Measurements from ENCODE around the gene VAV3.
"Not testable (repeated sequence)": the region's sequence is repeated elsewhere in the genome, so short reads cannot be mapped to it uniquely, and the experiment has no call there.

Gene VAV3

DNA sequence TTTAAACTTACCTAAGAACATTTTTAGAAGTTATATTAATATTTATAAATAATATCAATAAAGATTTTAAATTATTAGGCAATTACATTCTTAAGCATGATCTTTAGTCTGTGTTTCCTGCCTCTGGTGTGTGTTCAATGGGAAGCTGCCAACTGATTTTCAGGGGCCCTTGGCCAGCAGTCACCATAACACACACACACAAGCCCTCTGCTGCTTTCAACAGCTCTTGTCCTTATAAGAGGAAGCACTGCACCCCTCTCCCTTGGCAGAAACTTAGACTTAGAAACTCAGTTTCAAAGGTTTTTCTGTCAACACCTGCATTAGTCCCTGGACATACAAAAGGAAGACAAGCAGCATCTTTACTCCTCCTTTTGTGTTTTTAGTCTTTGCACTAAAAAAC, 81.4 kb downstream of the VAV3 start:
- DNase-seq = no peak

DNA sequence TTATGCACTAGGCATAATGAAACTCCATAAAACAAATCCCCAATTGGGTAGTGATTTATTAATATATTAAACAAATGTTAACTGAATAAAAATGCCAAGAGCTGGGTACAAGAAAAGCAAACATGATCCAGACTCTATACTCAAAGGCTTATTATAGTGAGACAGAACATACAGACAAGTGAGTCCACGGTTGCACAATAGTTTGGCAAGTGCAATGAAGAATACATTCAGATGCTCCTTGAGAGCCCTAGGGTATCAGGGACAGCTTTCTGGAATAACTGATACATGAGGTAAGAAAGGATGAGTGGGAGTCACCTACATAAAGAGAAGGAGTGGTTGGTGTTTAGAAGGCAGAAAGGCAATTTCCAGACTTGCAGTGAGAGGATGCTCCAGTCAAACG, 85.1 kb downstream of the VAV3 start:
- DNase-seq = no peak

DNA sequence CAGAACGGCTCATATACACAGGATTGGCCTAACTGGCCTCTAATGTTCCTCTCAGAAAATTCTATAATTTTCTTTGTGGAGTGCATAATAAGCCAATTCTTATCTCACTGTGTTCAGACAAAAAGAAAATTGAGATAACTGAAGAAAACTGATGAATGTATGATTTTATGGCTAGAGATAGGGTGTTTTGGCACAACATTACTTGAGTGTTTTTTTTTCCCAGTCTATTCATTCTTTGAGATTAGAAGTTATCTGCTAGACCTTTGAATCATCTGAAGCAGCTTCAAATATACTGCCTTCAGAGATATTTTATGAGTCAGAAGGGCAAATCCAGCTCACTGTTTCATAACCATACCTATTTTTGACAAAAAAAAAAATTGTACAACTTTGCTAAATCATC, 85.6 kb downstream of the VAV3 start:
- no peak for DNase-seq

DNA sequence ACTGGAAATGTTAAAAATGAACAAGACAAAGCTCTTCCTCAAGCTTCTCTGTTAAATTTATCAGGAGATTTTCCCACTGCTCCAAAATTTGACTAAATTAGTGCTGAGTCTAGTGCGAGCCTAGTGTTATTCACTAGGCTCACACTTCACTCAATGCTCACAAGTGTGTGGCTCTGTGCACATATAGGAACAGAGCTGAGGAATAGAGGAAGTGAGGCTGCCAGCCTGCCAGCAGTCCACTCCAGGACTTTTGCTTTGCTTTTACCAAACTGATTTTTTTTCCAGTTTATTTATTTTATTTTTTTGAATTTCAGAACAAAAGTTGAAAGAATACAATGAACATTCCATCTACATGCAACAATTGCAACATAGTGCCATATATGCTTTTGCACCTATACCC, 87.2 kb downstream of the VAV3 start:
- DNase-seq = no peak

DNA sequence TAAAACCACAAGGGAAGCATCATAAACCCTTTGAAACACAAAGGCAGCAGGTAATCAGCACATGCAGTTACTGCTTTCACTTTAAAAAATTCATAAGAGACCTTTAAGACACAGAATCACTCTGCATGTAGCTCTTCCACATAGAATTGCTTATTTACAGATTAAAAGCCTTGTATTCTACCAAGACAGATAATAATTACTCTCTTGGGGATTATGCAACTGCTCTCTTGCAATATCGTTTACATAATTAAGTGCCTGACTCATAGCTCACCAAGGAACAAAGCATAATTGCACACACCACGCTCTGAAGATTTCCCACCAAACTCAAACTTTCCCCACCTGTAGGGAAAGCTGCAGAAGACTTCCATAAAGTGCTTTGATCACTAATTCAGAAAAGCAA, 87.9 kb downstream of the VAV3 start:
- DNase-seq = no peak

DNA sequence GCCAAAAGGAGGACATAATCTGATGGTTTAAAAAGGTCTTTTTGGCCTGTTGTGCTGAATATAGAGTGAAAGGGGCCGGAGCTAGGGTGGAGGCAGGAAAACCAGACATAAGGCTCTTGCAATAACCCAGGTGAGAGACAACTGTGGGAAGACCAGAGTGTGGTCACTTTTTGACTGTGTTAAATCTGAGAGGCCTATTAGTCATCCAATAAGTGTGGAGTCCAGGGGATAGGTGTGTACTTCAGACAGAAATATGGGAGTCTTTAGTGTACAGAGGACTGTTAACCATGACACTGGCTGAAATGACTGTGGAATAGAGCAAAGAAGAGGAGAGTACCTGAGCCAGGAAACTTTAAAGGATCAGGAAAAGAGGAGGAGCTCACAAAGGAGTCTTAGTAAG, 89.3 kb downstream of the VAV3 start:
- DNase-seq = no peak

DNA sequence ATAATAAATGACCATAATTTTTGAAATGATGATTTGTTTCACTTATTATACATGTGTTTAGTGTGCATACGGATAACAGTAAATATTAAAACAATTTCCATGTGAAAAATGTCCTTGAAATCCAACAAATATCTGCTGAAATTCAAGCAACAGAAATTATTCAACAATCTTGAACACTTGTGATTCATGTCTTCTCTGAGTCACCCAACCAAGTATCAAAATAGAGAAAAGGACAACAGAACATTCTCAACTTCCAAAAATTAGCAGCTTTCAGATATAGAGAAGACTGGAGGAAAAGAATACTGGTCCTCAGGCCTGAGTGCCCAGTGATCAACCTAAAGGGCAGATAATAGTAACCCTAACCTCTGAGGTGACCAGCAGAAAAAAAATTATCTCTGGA, 90.8 kb downstream of the VAV3 start:
- DNase-seq = no peak

DNA sequence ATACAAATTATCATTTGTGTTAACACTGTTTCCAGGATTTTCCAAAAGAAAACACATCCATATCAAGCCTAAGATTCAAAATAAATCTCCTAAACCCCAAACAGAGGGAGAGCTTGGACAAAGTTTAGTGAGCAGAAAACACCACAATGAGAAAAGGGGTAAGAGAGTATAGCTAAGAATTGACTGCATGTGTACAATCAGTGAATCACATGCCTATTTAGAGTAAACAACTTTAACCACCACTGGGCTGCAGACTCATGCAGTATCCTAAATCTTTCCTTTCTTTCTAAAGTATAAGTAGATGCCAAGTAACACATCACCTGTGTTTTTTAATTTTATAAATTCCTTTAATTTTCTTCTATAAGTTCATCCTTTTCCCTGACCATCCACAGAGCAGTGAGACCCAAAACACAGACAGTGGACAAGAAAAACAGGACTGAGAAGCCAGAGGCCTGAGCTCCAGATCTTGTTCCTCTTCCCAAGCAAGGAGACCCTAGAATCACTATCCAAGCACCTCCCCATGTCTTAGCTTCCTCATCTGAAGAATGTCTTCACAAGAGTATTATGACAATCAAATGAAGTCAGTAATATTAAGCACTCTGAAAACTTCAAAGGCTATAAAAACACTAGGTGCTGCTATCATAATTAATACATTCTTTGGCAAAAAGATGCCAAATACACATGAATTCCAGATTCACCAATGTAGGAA, 93.1 kb downstream of the VAV3 start:
- no peak for DNase-seq

DNA sequence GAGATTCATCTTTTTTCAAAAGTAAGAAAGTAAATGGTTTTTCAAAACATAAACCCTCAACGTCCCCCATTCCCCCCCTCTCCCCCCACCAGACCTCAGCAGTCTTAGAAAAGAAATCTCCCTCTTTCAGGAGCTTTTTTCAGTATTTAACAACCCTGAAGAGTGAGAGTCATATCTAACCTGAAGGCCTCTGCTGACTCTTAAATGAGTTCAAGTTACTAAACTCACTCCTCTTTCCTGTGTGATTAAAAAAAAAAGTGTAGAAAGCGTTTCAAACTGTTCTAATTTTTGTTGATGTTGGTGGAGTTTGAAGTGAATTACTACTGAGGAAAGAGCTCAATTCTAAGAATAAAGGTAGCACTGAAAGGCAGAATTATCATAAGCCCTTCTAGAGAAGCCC, 93.7 kb downstream of the VAV3 start:
- DNase-seq = no peak

DNA sequence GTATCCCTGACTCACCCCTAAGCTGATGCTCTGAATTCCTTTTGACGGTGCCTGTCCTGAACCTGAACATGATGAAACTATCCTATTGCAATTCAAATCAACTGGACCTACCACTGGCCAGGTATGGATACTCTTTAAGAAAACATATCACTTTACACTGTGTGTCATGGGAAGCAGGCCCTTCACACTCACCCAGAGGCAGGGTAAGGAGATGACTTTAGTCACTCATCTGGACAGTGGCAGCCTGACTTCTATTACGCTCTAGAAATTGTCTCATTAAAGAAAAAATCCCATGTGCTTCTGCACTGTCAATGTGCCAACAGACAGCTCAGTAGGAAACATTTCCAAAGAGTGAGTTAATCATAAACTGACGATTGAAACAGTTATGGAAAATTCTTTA, 94.3 kb downstream of the VAV3 start:
- no peak for DNase-seq

DNA sequence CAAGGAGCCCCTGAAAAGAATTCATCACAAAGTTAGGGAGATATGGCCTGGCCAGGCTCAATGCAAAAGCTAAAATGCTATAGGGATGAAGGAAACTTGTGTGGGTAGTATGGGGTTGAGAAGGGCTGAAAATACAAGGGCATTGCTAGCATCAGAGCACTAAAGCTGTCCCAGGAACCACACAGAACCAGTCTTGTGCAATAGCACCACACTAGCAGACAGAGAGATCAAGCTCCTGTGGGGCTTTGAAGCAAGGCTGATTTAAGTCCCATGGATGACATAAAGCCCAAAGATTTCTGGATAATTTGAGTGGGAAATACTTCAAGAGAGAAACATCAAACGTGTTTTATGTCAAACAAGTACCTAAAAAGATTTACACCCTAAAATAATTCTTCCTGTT, 97.1 kb downstream of the VAV3 start:
- DNase-seq = no peak

DNA sequence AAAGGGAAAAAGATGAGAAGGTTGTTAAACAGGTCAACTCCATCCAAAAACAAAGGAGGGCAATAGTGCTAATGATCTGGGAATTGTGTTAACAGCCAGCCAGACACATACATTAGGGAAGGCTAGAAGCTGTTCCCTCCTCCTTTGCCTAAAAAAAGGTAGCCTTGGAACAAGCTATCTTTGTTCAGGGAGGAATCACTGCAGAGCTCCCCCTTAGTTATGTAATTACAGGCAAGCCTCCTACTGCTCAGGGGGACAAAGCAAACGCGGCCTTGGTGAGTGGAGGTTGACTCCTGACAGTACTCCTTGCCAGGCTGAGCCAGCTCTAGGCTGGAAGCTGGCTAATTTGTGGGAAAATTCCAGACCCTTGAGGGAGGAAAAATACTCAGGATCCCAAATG, 97.6 kb downstream of the VAV3 start:
- no peak for DNase-seq

DNA sequence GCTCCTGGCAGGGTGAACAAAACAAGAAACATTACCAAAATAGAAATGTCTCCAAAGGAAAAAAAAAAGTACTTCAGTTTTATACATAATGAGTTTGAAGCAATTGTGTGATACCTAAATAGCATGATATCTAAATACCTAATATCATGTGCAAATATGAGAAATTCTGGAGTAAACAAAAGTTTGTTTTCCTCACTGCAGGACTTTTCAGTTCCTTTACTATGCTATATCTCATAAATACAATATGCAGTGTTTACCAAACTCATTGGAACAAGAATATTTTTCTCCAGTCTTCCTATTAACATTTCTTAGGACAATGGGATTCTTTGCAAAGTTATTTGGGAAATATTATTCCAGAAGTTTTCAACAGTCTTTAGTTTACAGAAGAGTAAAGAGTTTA, 98.1 kb downstream of the VAV3 start:
- DNase-seq = no peak

DNA sequence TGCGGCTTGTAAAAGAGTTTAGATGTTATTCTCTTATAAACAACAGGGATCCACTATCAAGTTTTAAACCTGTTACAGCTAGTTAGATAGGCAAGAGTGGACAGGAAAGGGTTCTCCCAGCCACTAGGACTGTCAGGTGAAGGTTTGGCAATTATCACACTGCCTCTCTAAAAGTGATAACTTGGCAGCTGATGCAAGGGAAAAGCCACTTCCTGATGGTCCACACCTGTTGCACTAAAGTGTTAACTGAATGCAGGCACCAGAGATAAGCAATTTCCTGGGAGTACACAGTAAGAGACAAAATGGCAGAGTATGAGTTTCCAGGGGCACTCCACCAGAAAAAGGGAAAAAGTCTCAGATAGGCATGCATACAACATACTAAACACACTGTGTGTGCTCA, 99.4 kb downstream of the VAV3 start:
- no peak for DNase-seq

DNA sequence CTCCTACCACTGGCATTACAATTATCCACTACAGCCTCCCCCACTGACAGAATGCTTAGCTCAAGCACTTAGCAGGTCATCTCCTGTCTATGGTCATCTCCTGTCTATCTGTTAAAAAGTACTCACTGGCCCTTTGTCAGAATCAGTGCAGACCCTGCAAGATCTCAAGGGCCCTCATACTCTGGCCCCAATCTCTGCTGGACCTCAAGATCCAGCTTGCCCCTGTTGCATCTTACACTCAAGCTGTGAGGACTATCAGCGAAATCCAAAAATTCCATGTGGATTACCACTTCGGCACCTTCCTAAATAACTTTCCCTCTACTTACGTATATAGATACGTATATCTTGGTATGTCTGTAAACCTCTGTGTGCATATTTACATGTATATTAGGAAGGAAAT, 101.6 kb downstream of the VAV3 start:
- no peak for DNase-seq

DNA sequence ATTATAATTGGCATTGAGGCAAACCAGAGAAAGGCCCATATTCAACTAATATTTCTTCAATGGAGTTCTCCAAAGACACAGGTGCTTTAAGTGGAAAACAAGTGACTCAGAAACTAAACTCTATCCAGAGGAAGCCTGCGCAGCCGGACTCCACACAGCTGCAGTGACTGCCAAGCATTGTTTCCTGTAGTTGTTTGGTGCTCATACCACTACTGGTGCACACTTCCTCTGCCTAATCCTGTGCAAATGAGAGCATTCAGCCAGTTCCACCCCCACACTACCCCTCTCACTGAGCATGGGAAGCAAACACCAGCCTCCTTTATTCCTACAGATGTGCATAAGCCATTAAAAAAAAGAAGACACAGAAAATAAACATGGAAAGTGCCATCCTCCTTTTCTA, 102.9 kb downstream of the VAV3 start:
- DNase-seq = no peak

DNA sequence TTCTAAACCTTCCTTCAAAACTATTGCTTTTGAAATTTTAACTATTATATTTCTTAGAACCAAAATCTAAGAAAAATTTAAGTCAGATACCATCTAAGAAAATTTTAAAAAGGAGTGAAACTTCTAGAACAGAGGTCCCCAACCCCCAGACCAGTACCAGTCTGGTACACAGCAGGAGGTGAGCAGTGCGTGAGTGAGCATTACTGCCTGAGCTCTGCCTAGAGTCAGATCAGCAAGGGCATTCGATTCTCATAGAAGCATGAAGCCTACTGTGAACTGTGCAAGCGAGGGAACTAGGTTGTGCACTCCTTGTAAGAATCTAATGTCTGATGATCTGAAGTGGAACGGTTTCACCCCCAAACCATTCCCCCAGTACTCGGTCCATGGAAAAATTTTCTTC, 106.7 kb downstream of the VAV3 start:
- DNase-seq = no peak

DNA sequence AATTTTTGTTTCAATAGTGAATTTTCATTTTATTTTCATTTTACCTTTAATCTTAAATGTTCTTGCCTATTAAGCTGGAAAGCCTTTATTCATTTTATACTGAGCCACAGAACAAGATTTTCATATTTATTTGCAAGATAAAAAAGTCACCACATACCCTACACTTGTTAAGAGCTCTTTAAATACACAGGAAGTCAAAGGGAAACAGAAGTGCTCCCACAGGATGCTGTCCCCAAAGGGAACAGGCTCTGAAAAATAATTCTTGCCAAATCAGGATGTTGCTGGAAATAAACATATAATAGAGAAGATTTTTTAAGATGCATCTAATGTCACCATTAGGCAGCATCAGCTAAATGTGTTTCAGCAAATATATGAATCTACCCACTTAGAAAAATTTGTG, 113.6 kb downstream of the VAV3 start:
- DNase-seq = no peak

DNA sequence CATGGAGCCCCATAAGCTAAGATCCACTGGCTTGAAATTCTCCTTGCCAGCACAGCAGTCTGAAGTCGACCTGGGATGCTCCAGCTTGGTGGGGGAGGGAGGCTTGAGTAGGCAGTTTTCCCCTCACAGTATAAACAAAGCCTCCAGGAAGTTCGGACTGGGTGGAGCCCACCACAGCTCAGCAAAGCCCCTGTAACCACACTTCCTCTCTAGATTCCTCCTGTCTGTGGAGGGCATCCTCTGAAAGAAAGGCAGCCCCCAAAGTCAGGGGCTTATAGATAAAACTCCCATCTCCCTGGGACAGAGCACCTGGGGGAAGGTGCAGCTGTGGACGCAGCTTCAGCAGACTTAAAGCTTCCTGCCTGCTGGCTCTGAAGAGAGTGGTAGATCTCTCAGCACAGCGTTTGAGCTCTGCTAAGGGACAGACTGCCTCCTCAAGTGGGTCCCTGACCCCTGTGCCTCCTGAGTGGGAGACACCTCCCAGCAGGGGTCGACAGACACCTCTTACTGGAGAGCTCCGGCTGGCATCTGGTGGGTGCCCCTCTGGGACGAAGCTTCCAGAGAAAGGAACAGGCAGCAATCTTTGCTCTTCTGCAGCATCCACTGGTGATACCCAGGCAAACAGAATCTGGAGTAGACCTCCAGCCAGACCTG, 120.3 kb downstream of the VAV3 start:
- not testable (repeated sequence) for DNase-seq

DNA sequence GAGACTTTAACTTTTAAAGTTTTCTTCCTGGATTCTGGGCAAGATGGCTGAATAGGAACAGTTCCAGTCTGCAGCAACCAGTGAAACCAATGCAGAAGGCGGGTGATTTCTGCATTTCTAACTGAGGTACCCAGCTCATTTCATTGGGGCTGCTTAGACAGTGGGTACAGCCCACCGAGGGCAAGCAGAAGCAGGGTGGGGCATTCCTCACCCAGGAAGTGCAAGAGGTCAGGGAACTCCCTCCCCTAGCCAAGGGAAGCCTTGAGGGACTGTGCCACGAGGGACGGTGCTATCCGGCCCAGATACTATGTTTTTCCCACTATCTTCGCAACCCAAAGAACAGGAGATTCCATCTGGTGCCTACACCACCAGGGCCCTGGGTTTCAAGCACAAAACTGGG, 121.0 kb downstream of the VAV3 start:
- DNase-seq = no peak

DNA sequence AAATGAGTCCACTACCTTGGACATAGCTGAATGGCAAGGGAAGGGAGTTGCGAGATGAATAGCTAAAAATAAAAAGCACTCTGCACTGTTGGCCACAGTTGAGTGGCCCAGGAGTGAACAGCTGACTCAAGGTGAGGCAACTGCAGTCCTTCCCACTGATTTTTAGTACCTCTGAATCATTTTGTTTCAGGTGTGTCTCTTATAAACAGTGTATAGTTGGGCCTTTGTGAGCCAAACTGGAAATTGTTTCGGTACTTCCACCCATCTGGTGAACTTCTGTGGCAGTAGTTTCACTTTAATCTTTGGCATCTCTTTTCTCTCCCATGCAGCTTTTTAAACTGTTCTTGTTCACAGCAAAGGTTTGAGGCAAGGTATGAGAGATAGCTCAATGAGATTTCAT, 122.7 kb downstream of the VAV3 start:
- DNase-seq = no peak

DNA sequence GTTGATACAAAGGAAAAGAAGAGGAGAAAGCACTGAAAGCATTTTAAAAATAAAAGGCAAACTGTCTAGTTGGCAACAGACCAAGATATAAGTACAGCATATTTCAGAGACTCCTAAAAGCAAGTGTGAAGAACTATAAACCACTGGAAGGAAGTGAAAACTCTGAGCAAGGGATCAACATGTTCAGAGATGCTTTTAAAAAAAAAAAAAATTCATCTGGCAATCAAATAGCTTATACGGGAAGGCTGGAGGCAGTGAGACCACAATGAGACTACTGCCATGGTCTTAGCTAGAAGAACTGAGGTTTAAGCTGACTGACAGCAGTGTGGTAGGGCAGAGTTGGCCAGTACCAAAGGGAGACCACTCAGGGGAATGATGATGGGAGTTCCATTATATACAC, 124.3 kb downstream of the VAV3 start:
- DNase-seq = no peak

DNA sequence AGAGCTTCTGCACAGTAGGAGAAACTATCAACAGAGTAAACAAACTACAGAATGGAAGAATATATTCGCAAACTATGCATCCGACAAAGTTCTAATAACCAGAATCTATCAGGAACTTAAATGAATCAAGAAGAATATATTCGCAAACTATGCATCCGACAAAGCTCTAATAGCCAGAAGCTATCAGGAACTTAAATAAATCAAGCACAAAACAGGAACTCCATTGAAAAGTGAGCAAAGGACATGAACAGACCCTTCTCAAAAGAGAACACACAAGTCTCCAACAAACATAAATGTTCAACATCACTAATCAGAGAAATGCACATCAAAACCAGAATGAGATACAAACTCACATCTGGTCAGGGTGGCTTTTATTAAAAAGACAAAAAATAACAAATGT, 126.9 kb downstream of the VAV3 start:
- DNase-seq = no peak

DNA sequence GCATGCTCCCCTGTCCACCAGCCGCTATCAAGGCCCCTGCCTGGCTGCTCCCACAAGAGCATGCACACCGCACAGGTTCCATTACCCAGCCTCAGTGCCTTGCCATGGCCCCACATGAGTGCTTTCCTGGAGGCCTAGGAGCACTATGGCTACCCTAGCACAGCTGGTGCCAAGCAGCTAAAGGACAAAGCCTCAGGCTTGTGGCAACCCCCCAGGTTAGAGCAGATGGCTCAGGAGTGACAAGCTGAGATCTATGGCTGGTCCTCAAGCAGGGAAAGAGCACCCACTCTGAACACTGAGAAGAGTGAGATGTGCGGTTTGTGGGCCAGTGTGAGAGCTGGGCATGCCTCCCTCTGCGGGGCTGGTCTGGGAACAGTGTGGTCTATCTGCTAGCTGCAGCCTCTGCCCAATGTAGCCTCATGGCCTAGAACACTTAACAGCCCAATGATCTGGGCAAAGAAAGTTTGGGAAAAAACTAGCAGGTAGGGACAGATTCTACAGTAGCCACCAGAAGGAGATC, 129.8 kb downstream of the VAV3 start:
- DNase-seq = no peak

DNA sequence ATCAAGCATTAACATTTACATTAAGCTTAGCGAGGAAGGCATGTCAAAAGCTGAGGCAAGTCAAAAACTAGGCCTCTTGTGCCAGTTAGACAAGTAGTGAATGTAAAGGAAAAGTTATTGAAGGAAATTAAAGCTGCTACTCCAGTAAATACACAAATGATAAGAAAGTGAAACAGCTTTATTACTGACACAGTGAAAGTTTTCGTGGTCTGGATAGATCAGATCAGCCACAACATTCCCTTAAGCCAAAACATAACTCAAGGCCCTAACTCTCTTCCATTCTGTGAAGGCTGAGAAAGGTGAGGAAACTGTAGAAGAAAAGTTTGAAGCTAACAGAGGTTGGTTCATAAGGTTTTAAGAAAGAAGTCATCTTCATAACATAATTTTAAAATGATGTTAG, 131.9 kb downstream of the VAV3 start:
- DNase-seq = no peak
